ENCODE results near the gene ALDH3B2. TPM values are rescaled to one million over a fixed set of nuclear protein-coding genes. Genes with fewer than 3 reads are reported as not detected.

Gene ALDH3B2
- total RNA-seq, 6 experiments from 2014 or later: not detected

DNA sequence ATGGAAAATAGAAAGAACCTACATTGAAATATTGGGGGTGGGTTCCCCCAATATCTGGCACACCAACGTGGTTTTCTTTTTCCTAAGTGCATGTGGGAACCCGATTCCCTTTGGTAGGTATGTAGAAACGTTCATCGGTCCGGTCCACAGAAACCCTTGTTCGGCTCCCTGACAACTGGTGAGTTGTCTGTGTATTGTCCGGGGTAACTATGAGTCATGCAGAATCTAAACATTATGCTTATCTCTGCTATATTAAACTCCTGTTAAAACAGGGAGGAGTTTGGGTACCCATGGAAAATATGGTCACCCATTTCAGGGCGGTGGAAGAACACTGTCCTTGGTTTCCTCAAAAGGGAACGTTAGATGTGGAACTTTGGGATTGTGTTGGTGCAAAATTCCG, 25.1 kb upstream of the ALDH3B2 start:
- Histone ChIP-seq H3K9me3 (no peaks in the 10 kb centered on the region), H3K4me1 (no peaks in the 10 kb centered on the region), H3K27me3 (no peaks in the 10 kb centered on the region), H3K4me3 (no peak overlapping the region), H3K36me3 (no peaks in the 10 kb centered on the region), H3K27ac (no peak overlapping the region)
- intact Hi-C loops (cut with DNase I): no loop called here
- no peak for TF ChIP-seq POLR2A (IDR thresholded peaks at IDR 0.05)
- TF ChIP-seq, protein P1, sequence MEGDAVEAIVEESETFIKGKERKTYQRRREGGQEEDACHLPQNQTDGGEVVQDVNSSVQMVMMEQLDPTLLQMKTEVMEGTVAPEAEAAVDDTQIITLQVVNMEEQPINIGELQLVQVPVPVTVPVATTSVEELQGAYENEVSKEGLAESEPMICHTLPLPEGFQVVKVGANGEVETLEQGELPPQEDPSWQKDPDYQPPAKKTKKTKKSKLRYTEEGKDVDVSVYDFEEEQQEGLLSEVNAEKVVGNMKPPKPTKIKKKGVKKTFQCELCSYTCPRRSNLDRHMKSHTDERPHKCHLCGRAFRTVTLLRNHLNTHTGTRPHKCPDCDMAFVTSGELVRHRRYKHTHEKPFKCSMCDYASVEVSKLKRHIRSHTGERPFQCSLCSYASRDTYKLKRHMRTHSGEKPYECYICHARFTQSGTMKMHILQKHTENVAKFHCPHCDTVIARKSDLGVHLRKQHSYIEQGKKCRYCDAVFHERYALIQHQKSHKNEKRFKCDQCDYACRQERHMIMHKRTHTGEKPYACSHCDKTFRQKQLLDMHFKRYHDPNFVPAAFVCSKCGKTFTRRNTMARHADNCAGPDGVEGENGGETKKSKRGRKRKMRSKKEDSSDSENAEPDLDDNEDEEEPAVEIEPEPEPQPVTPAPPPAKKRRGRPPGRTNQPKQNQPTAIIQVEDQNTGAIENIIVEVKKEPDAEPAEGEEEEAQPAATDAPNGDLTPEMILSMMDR (IDR thresholded peaks at IDR 0.05): no peak
- ATAC-seq (no peak), DNase-seq (no peak)
- 66% methylated on average over 9 of the region's 10 CpGs for WGBS (ENCODE audit: insufficient coverage, low coverage, low lambda C conversion rate, missing lambda C conversion rate)

DNA sequence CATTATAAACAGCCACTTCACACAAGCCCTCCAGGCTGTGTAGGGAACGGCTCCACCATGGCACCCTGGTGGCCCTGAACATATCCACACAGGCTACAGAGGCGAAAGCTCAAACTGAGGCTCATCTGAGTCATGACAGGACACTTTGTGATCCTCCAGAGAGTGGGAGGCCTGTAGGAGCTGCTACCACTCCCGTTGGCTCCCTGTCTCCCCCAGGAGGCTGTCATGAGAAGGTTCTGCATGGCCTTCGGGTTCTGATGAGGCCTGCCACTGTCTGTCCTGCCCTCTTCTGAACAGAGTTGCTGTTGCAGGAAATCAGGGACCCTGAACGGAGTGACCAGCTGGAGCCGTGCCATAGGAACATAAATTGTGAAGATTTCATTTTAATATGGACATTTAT, 23.8 kb upstream of the ALDH3B2 start:
- Histone ChIP-seq H3K27ac (no peak overlapping the region), H3K4me3 (no peak overlapping the region), H3K4me1 (no peaks in the 10 kb centered on the region), H3K36me3 (no peaks in the 10 kb centered on the region), H3K27me3 (no peaks in the 10 kb centered on the region), H3K9me3 (no peaks in the 10 kb centered on the region)
- DNase-seq (no peak), ATAC-seq (no peak)
- 64% methylated on average over 3 of the region's 6 CpGs for WGBS (ENCODE audit: insufficient coverage, low coverage, low lambda C conversion rate, missing lambda C conversion rate)
- intact Hi-C loops (cut with DNase I): no loop called here
- TF ChIP-seq, protein P1 (IDR thresholded peaks at IDR 0.05): no peak
- no peak for TF ChIP-seq POLR2A (IDR thresholded peaks at IDR 0.05)

DNA sequence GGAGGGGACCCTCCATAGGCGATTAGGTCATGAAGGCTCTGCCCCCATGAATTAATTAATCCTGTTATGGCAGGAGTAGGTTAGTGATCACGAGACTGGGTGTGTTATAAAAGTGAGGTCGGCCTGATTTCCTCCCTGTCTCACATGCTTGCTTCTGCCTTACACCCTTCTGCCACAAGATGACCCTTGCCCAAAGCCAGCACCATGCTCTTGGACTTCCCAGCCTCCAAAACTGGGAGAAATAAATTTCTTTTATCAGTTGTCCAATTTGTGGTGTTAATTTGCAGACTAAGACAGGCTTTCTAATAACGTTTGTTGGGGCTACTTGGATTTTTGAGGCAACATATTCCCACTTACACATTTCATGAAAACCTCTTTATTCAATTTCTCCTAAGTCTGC, 23.4 kb upstream of the ALDH3B2 start:
- TF ChIP-seq POLR2A (IDR thresholded peaks at IDR 0.05): no peak
- TF ChIP-seq, protein P1 (IDR thresholded peaks at IDR 0.05): no peak
- WGBS (ENCODE audit: insufficient coverage, low coverage, low lambda C conversion rate, missing lambda C conversion rate): 54% methylated on average over 4 of the region's 4 CpGs
- ATAC-seq: no peak

DNA sequence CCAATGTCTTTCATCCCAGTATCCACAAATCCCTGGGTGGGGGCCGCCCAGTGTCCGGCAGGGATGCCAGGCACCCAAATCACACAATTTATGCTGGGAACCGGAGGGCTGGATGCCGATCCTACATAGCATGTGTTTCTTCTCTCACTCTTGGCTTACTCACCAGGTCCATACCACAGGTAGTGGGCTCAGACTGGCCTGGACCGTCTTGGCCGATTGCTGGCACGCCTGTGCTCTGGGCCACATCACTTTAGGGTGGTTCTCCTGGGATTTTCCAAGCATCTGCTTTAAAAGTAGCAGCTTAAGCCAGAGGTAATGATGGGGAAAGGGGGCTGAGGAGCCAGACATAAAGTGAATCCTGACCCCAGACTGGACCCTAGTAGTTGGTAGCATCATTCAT, 22.6 kb upstream of the ALDH3B2 start:
- H3K27me3 ChIP-seq: no peaks in the 10 kb centered on the region
- ATAC-seq: no peak

More for the DNA sequence above, 23.4 kb upstream of the ALDH3B2 start:
- intact Hi-C loops (cut with DNase I): no loop called here
- Histone ChIP-seq H3K36me3 (no peaks in the 10 kb centered on the region), H3K4me3 (no peak overlapping the region), H3K9me3 (no peaks in the 10 kb centered on the region), H3K27me3 (no peaks in the 10 kb centered on the region), H3K4me1 (no peaks in the 10 kb centered on the region), H3K27ac (no peak overlapping the region)
- no peak for DNase-seq

More for the DNA sequence above, 22.6 kb upstream of the ALDH3B2 start:
- TF ChIP-seq, protein P1 (IDR thresholded peaks at IDR 0.05): no peak
- TF ChIP-seq POLR2A (IDR thresholded peaks at IDR 0.05): no peak
- no peak overlapping the region for H3K27ac ChIP-seq
- H3K4me3 ChIP-seq: no peak overlapping the region
- no peaks in the 10 kb centered on the region for H3K9me3 ChIP-seq
- H3K36me3 ChIP-seq: no peaks in the 10 kb centered on the region
- intact Hi-C loops (cut with DNase I): no loop called here
- DNase-seq: no peak
- no peaks in the 10 kb centered on the region for H3K4me1 ChIP-seq
- 46% methylated on average over 2 of the region's 7 CpGs for WGBS (ENCODE audit: insufficient coverage, low coverage, low lambda C conversion rate, missing lambda C conversion rate)
